ENCODE results near the gene MYADML2.

DNA sequence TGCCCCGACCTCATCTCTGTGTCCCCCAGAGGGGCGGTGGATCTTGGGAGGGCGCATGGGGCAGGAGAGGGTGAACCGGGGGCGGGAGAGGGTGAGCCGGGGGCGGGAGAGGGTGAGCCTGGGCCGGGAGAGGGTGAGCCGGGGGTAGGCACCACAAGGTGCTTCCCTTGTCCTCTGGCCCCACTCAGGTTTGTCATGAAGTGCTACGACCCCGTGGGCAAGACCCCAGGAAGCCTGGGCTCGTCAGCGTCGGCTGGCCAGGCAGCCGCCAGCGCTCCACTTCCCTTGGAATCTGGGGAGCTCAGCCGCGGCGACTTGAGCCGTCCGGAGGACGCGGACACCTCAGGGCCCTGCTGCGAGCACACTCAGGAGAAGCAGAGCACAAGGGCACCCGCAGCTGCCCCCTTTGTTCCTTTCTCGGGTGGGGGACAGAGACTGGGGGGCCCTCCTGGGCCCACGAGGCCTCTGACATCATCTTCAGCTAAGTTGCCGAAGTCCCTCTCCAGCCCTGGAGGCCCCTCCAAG lies 49.3 kb upstream of the MYADML2 start:
- TF ChIP-seq POLR2AphosphoS5 (IDR thresholded peaks at IDR 0.05) = no peak
- TF ChIP-seq, protein P1, sequence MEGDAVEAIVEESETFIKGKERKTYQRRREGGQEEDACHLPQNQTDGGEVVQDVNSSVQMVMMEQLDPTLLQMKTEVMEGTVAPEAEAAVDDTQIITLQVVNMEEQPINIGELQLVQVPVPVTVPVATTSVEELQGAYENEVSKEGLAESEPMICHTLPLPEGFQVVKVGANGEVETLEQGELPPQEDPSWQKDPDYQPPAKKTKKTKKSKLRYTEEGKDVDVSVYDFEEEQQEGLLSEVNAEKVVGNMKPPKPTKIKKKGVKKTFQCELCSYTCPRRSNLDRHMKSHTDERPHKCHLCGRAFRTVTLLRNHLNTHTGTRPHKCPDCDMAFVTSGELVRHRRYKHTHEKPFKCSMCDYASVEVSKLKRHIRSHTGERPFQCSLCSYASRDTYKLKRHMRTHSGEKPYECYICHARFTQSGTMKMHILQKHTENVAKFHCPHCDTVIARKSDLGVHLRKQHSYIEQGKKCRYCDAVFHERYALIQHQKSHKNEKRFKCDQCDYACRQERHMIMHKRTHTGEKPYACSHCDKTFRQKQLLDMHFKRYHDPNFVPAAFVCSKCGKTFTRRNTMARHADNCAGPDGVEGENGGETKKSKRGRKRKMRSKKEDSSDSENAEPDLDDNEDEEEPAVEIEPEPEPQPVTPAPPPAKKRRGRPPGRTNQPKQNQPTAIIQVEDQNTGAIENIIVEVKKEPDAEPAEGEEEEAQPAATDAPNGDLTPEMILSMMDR (IDR thresholded peaks at IDR 0.05 in 8 of 11, conservative IDR thresholded peaks at IDR 0.05 in 3 of 11) = no peak
